Activated T-cell treated with anti-CD3 and anti-CD28 coated beads, Interleukin-2, amount 50 U/mL, for 72 hours (primary cell): ENCODE data around the gene MRTFA. TPM values are rescaled to one million over a fixed set of nuclear protein-coding genes. Genes with fewer than 3 reads are reported as not detected.
"Not testable (repeated sequence)": the region's sequence is repeated elsewhere in the genome, so short reads cannot be mapped to it uniquely, and the experiment has no call there.

Experiments used
- ATAC-seq, 2 donors: fragments of 150-1000 bp; cut with Tn5 transposase; replicated peaks in 1 of 2; 2 replicates each; pipeline ENCODE4 v1.10.0; 2021; ENCODE audit warnings: moderate library complexity in 2 of 2, mild to moderate bottlenecking in 1 of 2
- DNase-seq, 2 donors: peaks; one replicate each; pipeline ENCODE4 v3.0.0; 2021 to 2022; ENCODE audit warnings: mixed read lengths in 1 of 2
- H3K27ac Mint-ChIP-seq: one replicate; pipeline ENCODE4 v1.8.0; 2022; ENCODE audit warnings: mild to moderate bottlenecking, moderate library complexity, mixed read lengths
- H3K27me3 Mint-ChIP-seq: one replicate; pipeline ENCODE4 v1.8.0; 2022; ENCODE audit warnings: low read depth, mixed read lengths
- H3K36me3 Mint-ChIP-seq, 2 donors: one replicate each; pipeline ENCODE4 v1.8.0; 2022; ENCODE audit warnings: mixed read lengths in 2 of 2, mild to moderate bottlenecking in 1 of 2; ENCODE audit not compliant: insufficient read depth in 2 of 2
- H3K4me1 Mint-ChIP-seq: one replicate; pipeline ENCODE4 v1.8.0; 2022; ENCODE audit warnings: low read depth, mixed read lengths
- H3K4me3 Mint-ChIP-seq, 2 donors: one replicate each; pipeline ENCODE4 v1.8.0; 2022; ENCODE audit warnings: mild to moderate bottlenecking in 2 of 2, mixed read lengths in 2 of 2, moderate library complexity in 2 of 2
- H3K9me3 Mint-ChIP-seq, 2 donors: one replicate each; pipeline ENCODE4 v1.8.0; 2022; ENCODE audit warnings: mixed read lengths in 2 of 2
- total RNA-seq, 2 donors: library from RNA; stranded (reverse); gene quantifications; one replicate each; pipeline ENCODE4 v1.2.3, GENCODE V29; 2022

MRTFA gene
- total RNA-seq, 2 donors from 2014 or later, result 44.7 to 51.7 TPM

GRCh38 chr22:40633036-40633435 is 3.5 kb downstream of the MRTFA start:
- ATAC-seq (no peak), DNase-seq (no peak)
- peaks cover 77% of the 10 kb centered on the region for H3K4me1 Mint-ChIP-seq
- no peaks in the 10 kb centered on the region for H3K27me3 Mint-ChIP-seq
- peaks cover 0 to 2% of the 10 kb centered on the region in 2 donors for H3K9me3 Mint-ChIP-seq
- H3K27ac Mint-ChIP-seq, result peak overlapping the region; percentile 3
- H3K36me3 Mint-ChIP-seq, result peaks cover 4 to 6% of the 10 kb centered on the region in 2 donors
- peak overlapping the region in 1 of 2 donors; percentile 8 for H3K4me3 Mint-ChIP-seq

DNA sequence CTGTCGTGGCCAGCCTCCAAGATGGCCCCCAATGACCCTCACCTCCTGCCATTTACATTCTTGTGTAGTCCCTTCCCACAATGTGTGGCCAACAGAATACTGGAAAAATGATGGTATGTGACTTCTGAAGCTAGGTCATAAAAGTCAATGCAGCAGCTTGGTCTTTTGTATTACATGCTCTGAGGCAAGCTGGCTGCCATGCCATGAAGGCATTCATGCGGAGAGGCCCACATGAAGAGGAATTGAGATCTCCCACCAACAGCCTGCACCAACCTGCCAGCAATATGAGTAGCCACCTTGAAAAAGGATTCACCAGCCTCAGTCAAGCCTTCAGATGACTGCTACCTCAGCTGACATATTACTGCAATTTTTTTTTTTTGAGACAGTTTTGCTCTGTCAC is 4.6 kb downstream of the MRTFA start:
- Mint-ChIP-seq H3K9me3 (peaks cover 0 to 2% of the 10 kb centered on the region in 2 donors), H3K4me3 (no peak overlapping the region), H3K27ac (no peak overlapping the region), H3K36me3 (peaks cover 4 to 6% of the 10 kb centered on the region in 2 donors), H3K27me3 (no peaks in the 10 kb centered on the region), H3K4me1 (peaks cover 83% of the 10 kb centered on the region)
- DNase-seq, result no peak
- ATAC-seq, result no peak

DNA sequence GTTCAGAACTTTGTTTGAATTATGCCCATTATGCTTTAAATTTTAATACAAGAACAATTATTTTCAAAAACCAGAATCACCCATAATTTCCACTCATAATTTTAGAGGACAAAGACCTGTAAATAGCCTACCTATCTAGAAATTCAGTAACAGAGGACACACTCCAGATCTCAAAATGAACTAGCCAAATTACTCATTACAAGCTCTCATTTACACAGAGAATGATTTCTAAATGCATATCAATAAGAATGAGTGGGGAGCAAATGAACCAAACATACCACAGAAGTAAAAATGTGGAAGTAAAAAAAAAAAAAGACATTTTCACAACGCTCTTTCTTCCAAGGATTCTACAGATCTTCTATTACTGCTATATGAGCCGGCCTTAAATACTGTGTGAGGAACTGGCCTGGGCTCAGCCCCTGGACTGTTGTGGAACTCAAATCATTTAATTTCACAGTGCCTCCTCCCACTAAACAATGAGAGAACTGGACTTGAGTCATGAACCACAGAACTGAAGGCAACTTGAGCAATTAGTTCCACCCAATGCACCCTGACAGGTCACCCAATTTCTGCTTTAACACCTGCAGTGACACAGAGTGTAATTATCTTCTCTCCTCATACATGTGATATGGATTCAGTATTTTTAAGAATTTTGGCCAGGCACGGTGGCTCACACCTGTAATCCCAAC is 8.0 kb downstream of the MRTFA start:
- peaks cover 0 to 2% of the 10 kb centered on the region in 2 donors for H3K9me3 Mint-ChIP-seq
- H3K36me3 Mint-ChIP-seq, result peaks cover 0 to 6% of the 10 kb centered on the region in 2 donors
- no peaks in the 10 kb centered on the region for H3K27me3 Mint-ChIP-seq
- H3K27ac Mint-ChIP-seq, result peak overlapping the region; percentile 73
- DNase-seq (peak; percentile 14 to 44), ATAC-seq (peak; percentile 76 to 91)
- peaks cover 71% of the 10 kb centered on the region for H3K4me1 Mint-ChIP-seq
- H3K4me3 Mint-ChIP-seq, result peak overlapping the region; percentile 12 to 70

DNA sequence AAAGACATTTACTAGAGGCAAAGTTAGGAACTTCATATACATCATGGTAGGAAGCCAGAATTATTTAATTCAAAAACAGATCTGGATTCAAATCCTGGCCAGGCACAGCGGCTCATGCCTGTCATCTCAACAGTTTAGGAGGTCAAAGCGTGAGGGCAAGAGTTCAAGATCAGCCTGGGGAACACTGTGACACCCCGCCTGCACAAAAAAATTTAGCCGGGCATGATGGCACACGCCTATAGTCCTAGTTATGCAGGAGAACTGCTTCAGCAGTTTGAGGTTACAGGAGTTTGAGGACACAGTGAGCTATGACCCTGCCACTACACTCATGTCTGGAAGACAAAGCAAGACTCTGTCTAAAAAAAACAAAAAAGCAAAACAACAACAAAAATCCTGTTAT is 8.9 kb downstream of the MRTFA start:
- DNase-seq (no peak), ATAC-seq (no peak)
- Mint-ChIP-seq H3K36me3 (peaks cover 0 to 5% of the 10 kb centered on the region in 2 donors), H3K27me3 (no peaks in the 10 kb centered on the region), H3K27ac (no peak overlapping the region), H3K4me3 (no peak overlapping the region), H3K9me3 (peaks cover 2 to 3% of the 10 kb centered on the region in 2 donors), H3K4me1 (peaks cover 63% of the 10 kb centered on the region)

GRCh38 chr22:40626851-40627250 is 9.7 kb downstream of the MRTFA start:
- ATAC-seq (no peak), DNase-seq (no peak)
- H3K27me3 Mint-ChIP-seq, result no peaks in the 10 kb centered on the region
- peaks cover 4 to 7% of the 10 kb centered on the region in 2 donors for H3K9me3 Mint-ChIP-seq
- H3K36me3 Mint-ChIP-seq, result peaks cover 3% of the 10 kb centered on the region in 2 donors
- peaks cover 56% of the 10 kb centered on the region for H3K4me1 Mint-ChIP-seq
- H3K27ac Mint-ChIP-seq, result no peak overlapping the region
- no peak overlapping the region for H3K4me3 Mint-ChIP-seq

- H3K27ac Mint-ChIP-seq, H3K9me3 Mint-ChIP-seq, H3K4me3 Mint-ChIP-seq, H3K36me3 Mint-ChIP-seq, ATAC-seq, H3K27me3 Mint-ChIP-seq, DNase-seq: not testable (repeated sequence)
- H3K4me1 Mint-ChIP-seq, result peaks cover 51% of the 10 kb centered on the region
Observed at GRCh38 chr22:40625794-40626193, 10.7 kb downstream of the MRTFA start.

- ATAC-seq, H3K4me3 Mint-ChIP-seq, H3K27me3 Mint-ChIP-seq, H3K27ac Mint-ChIP-seq, DNase-seq: not testable (repeated sequence)
- Mint-ChIP-seq H3K9me3 (peaks cover 8 to 10% of the 10 kb centered on the region in 2 donors), H3K36me3 (peaks cover 6 to 14% of the 10 kb centered on the region in 2 donors), H3K4me1 (peaks cover 51% of the 10 kb centered on the region)
Observed at GRCh38 chr22:40625281-40625680, 11.2 kb downstream of the MRTFA start.

GRCh38 chr22:40624770-40625169 is 11.7 kb downstream of the MRTFA start:
- Mint-ChIP-seq H3K4me3 (no peak overlapping the region), H3K27ac (no peak overlapping the region), H3K9me3 (peaks cover 8 to 10% of the 10 kb centered on the region in 2 donors), H3K27me3 (no peaks in the 10 kb centered on the region), H3K36me3 (peaks cover 6 to 14% of the 10 kb centered on the region in 2 donors), H3K4me1 (peaks cover 47% of the 10 kb centered on the region)
- DNase-seq (no peak), ATAC-seq (peak in 1 of 2 donors; percentile 53)

GRCh38 chr22:40621309-40622151 is 15.0 kb downstream of the MRTFA start:
- Mint-ChIP-seq H3K4me1 (peaks cover 28% of the 10 kb centered on the region), H3K27me3 (no peaks in the 10 kb centered on the region), H3K9me3 (peaks cover 10% of the 10 kb centered on the region in 2 donors), H3K27ac (no peak overlapping the region), H3K36me3 (peaks cover 8 to 18% of the 10 kb centered on the region in 2 donors), H3K4me3 (no peak overlapping the region)
- DNase-seq (no peak), ATAC-seq (no peak)

GRCh38 chr22:40620464-40621046 is 16.0 kb downstream of the MRTFA start:
- DNase-seq (no peak), ATAC-seq (no peak)
- peaks cover 11 to 23% of the 10 kb centered on the region in 2 donors for H3K36me3 Mint-ChIP-seq
- H3K27ac Mint-ChIP-seq, result no peak overlapping the region
- peaks cover 10% of the 10 kb centered on the region in 2 donors for H3K9me3 Mint-ChIP-seq
- H3K4me1 Mint-ChIP-seq, result peaks cover 24% of the 10 kb centered on the region
- H3K27me3 Mint-ChIP-seq, result no peaks in the 10 kb centered on the region
- no peak overlapping the region for H3K4me3 Mint-ChIP-seq

- peaks cover 10% of the 10 kb centered on the region in 2 donors for H3K9me3 Mint-ChIP-seq
- DNase-seq (no peak), ATAC-seq (no peak)
- H3K4me3 Mint-ChIP-seq, result no peak overlapping the region
- peaks cover 18% of the 10 kb centered on the region for H3K4me1 Mint-ChIP-seq
- no peak overlapping the region for H3K27ac Mint-ChIP-seq
- H3K27me3 Mint-ChIP-seq, result no peaks in the 10 kb centered on the region
- peaks cover 11 to 23% of the 10 kb centered on the region in 2 donors for H3K36me3 Mint-ChIP-seq
Observed at GRCh38 chr22:40618400-40618799, 18.1 kb downstream of the MRTFA start.

- H3K9me3 Mint-ChIP-seq, result peaks cover 2 to 6% of the 10 kb centered on the region in 2 donors
- no peak for ATAC-seq
Observed at GRCh38 chr22:40616578-40616977, 19.9 kb downstream of the MRTFA start.

GRCh38 chr22:40613067-40613466 is 23.5 kb downstream of the MRTFA start:
- peaks cover 37% of the 10 kb centered on the region for H3K4me1 Mint-ChIP-seq
- H3K4me3 Mint-ChIP-seq, result no peak overlapping the region
- H3K36me3 Mint-ChIP-seq, result peaks cover 5 to 10% of the 10 kb centered on the region in 2 donors
- no peak for DNase-seq
- H3K27me3 Mint-ChIP-seq, result no peaks in the 10 kb centered on the region
- peaks cover 0 to 1% of the 10 kb centered on the region in 2 donors for H3K9me3 Mint-ChIP-seq
- ATAC-seq, result no peak
- H3K27ac Mint-ChIP-seq, result no peak overlapping the region

More at GRCh38 chr22:40616578-40616977, 19.9 kb downstream of the MRTFA start:
- peak overlapping the region; percentile 11 for H3K27ac Mint-ChIP-seq
- peaks cover 7 to 20% of the 10 kb centered on the region in 2 donors for H3K36me3 Mint-ChIP-seq
- no peak for DNase-seq
- no peak overlapping the region for H3K4me3 Mint-ChIP-seq
- peaks cover 34% of the 10 kb centered on the region for H3K4me1 Mint-ChIP-seq
- no peaks in the 10 kb centered on the region for H3K27me3 Mint-ChIP-seq
